HepG2 (cell line): Measurements from ENCODE around the gene BRSK2.

Experiments used
- BRCA1 ChIP-seq: sonication (generic); formaldehyde crosslinking; IDR thresholded peaks from 2 replicates; pipeline ENCODE4 v1.4.0; 2020; ENCODE audit warnings: missing genetic modification reagents
- LRRFIP1 ChIP-seq: sonication (generic); formaldehyde crosslinking; conservative IDR thresholded peaks from 2 replicates; pipeline ENCODE4 v1.4.0; 2020; ENCODE audit warnings: missing genetic modification reagents
- POLR2AphosphoS2 ChIP-seq: IDR thresholded peaks from 2 replicates; pipeline ENCODE4 v1.6.1; 2011; ENCODE audit warnings: low read depth, low read length, improper control_type of control experiment
- PRDM15 ChIP-seq: sonication (generic); formaldehyde crosslinking; IDR thresholded peaks from 2 replicates; pipeline ENCODE4 v1.4.0; 2020; ENCODE audit warnings: missing genetic modification reagents
- ZNF557 ChIP-seq: sonication (generic); formaldehyde crosslinking; IDR thresholded peaks from 2 replicates; pipeline ENCODE4 v1.4.0; 2020; ENCODE audit warnings: missing genetic modification reagents
- ZNF563 ChIP-seq: sonication (generic); formaldehyde crosslinking; IDR thresholded peaks from 2 replicates; pipeline ENCODE4 v1.8.0; 2022; ENCODE audit warnings: mild to moderate bottlenecking, moderate library complexity, missing genetic modification reagents
- ZSCAN31 ChIP-seq: sonication (generic); formaldehyde crosslinking; IDR thresholded peaks from 2 replicates; pipeline ENCODE4 v1.5.0; 2020; ENCODE audit warnings: low read depth, mild to moderate bottlenecking, missing genetic modification reagents

GRCh38 chr11:1402355-1403077, 12.8 kb downstream of the BRSK2 start:
- no peak for TF ChIP-seq ZNF563
- TF ChIP-seq ZSCAN31 (CRISPR knock-in tag), result no peak
- TF ChIP-seq POLR2AphosphoS2, result no peak
- TF ChIP-seq ZNF557 (CRISPR knock-in tag), result no peak
- no peak for TF ChIP-seq BRCA1 (CRISPR knock-in tag)
- no peak for TF ChIP-seq LRRFIP1
- no peak for TF ChIP-seq PRDM15 (CRISPR knock-in tag)
